ENCODE measurements around the gene MAP4K3. TPM values are rescaled to one million over a fixed set of nuclear protein-coding genes. Genes with fewer than 3 reads are reported as not detected.

Gene MAP4K3
- total RNA-seq, 1 donor from 2014 or later: 48.1 TPM

- H3K27me3 Mint-ChIP-seq (ENCODE audit: unreplicated experiment): no peaks in the 10 kb centered on the region
- peaks cover 1% of the 10 kb centered on the region for H3K9me3 Mint-ChIP-seq (ENCODE audit: unreplicated experiment)
- H3K36me3 Mint-ChIP-seq (ENCODE audit: unreplicated experiment): peaks cover 13% of the 10 kb centered on the region
- TF ChIP-seq CTCF (IDR thresholded peaks at IDR 0.05; ENCODE audit: partially characterized antibody, unreplicated experiment): no peak
- H3K4me1 Mint-ChIP-seq (ENCODE audit: low read depth, unreplicated experiment): peaks cover 13% of the 10 kb centered on the region
- DNase-seq: no peak
- H3K4me3 Mint-ChIP-seq (ENCODE audit: unreplicated experiment): no peak overlapping the region
- no peak overlapping the region for H3K27ac Mint-ChIP-seq (ENCODE audit: unreplicated experiment)
These were observed 63.8 kb downstream of the MAP4K3 start for GRCh38 chr2:39373181-39373802.

GRCh38 chr2:39370101-39370500 is 67.0 kb downstream of the MAP4K3 start:
- Mint-ChIP-seq H3K9me3 (ENCODE audit: unreplicated experiment) (peaks cover 6% of the 10 kb centered on the region), H3K36me3 (ENCODE audit: unreplicated experiment) (peaks cover 23% of the 10 kb centered on the region), H3K4me1 (ENCODE audit: low read depth, unreplicated experiment) (peaks cover 13% of the 10 kb centered on the region), H3K27me3 (ENCODE audit: unreplicated experiment) (no peaks in the 10 kb centered on the region), H3K4me3 (ENCODE audit: unreplicated experiment) (no peak overlapping the region), H3K27ac (ENCODE audit: unreplicated experiment) (peak overlapping the region; percentile 5)
- DNase-seq: no peak
- no peak for TF ChIP-seq CTCF (IDR thresholded peaks at IDR 0.05; ENCODE audit: partially characterized antibody, unreplicated experiment)

GRCh38 chr2:39368846-39369245 is 68.2 kb downstream of the MAP4K3 start:
- Mint-ChIP-seq H3K27me3 (ENCODE audit: unreplicated experiment) (no peaks in the 10 kb centered on the region), H3K27ac (ENCODE audit: unreplicated experiment) (no peak overlapping the region), H3K36me3 (ENCODE audit: unreplicated experiment) (peaks cover 23% of the 10 kb centered on the region), H3K4me1 (ENCODE audit: low read depth, unreplicated experiment) (peaks cover 13% of the 10 kb centered on the region), H3K4me3 (ENCODE audit: unreplicated experiment) (no peak overlapping the region), H3K9me3 (ENCODE audit: unreplicated experiment) (peaks cover 6% of the 10 kb centered on the region)
- no peak for DNase-seq
- no peak for TF ChIP-seq CTCF (IDR thresholded peaks at IDR 0.05; ENCODE audit: partially characterized antibody, unreplicated experiment)

GRCh38 chr2:39368376-39368775 is 68.7 kb downstream of the MAP4K3 start:
- Mint-ChIP-seq H3K36me3 (ENCODE audit: unreplicated experiment) (peaks cover 21% of the 10 kb centered on the region), H3K9me3 (ENCODE audit: unreplicated experiment) (peaks cover 6% of the 10 kb centered on the region), H3K27ac (ENCODE audit: unreplicated experiment) (no peak overlapping the region), H3K4me1 (ENCODE audit: low read depth, unreplicated experiment) (peaks cover 13% of the 10 kb centered on the region), H3K27me3 (ENCODE audit: unreplicated experiment) (no peaks in the 10 kb centered on the region), H3K4me3 (ENCODE audit: unreplicated experiment) (no peak overlapping the region)
- DNase-seq: no peak
- no peak for TF ChIP-seq CTCF (IDR thresholded peaks at IDR 0.05; ENCODE audit: partially characterized antibody, unreplicated experiment)

- Mint-ChIP-seq H3K27ac (ENCODE audit: unreplicated experiment) (no peak overlapping the region), H3K4me3 (ENCODE audit: unreplicated experiment) (no peak overlapping the region), H3K27me3 (ENCODE audit: unreplicated experiment) (peaks cover 4% of the 10 kb centered on the region), H3K36me3 (ENCODE audit: unreplicated experiment) (peaks cover 44% of the 10 kb centered on the region), H3K9me3 (ENCODE audit: unreplicated experiment) (peaks cover 17% of the 10 kb centered on the region), H3K4me1 (ENCODE audit: low read depth, unreplicated experiment) (no peaks in the 10 kb centered on the region)
- no peak for TF ChIP-seq CTCF (IDR thresholded peaks at IDR 0.05; ENCODE audit: partially characterized antibody, unreplicated experiment)
- DNase-seq: no peak
These were observed 74.5 kb downstream of the MAP4K3 start for GRCh38 chr2:39362595-39362994.
